ENCODE measurements around the gene CLEC20A.

- TF ChIP-seq CTCF (IDR thresholded peaks at IDR 0.05) (no peak), POLR2A (IDR thresholded peaks at IDR 0.05) (no peak), POLR2AphosphoS5 (IDR thresholded peaks at IDR 0.05; ENCODE audit: insufficient read depth in 1 of 2, low read depth in 1 of 2) (no peak)
These were observed 58.3 kb downstream of the CLEC20A start for GRCh38 chr1:178438432-178438831.
